Activated naive CD8-positive, alpha-beta T cell treated with anti-CD3 and anti-CD28 coated beads, Interleukin-2, amount 50 U/mL, for 24 hours (primary cell): ENCODE data around the gene SLC9C2.

Experiments
- ATAC-seq: fragments of 150-1000 bp; cut with Tn5 transposase; one replicate; pipeline ENCODE4 v1.10.0; 2021
- DNase-seq: peaks from one replicate; pipeline ENCODE4 v3.0.0; 2021
- H3K27ac Mint-ChIP-seq: one replicate; pipeline ENCODE4 v1.8.0; 2021; ENCODE audit warnings: mild to moderate bottlenecking, mixed read lengths
- H3K27me3 Mint-ChIP-seq: one replicate; pipeline ENCODE4 v1.8.0; 2021; ENCODE audit warnings: mixed read lengths
- H3K36me3 Mint-ChIP-seq: one replicate; pipeline ENCODE4 v1.8.0; 2021; ENCODE audit warnings: low read depth, mixed read lengths
- H3K4me1 Mint-ChIP-seq: one replicate; pipeline ENCODE4 v1.8.0; 2021; ENCODE audit warnings: mixed read lengths
- H3K4me3 Mint-ChIP-seq: one replicate; pipeline ENCODE4 v1.8.0; 2021; ENCODE audit warnings: mild to moderate bottlenecking, moderate library complexity, mixed read lengths
- H3K9me3 Mint-ChIP-seq: one replicate; pipeline ENCODE4 v1.8.0; 2021; ENCODE audit warnings: mixed read lengths

Gene SLC9C2

GRCh38 chr1:173561263-173561662, 41.6 kb downstream of the SLC9C2 start:
- H3K36me3 Mint-ChIP-seq: no peaks in the 10 kb centered on the region

GRCh38 chr1:173560285-173560880, 42.5 kb downstream of the SLC9C2 start:
- DNase-seq: no peak
- peaks cover 4% of the 10 kb centered on the region for H3K4me1 Mint-ChIP-seq
- no peaks in the 10 kb centered on the region for H3K27me3 Mint-ChIP-seq
- H3K4me3 Mint-ChIP-seq: no peak overlapping the region
- no peaks in the 10 kb centered on the region for H3K36me3 Mint-ChIP-seq
- no peak overlapping the region for H3K27ac Mint-ChIP-seq
- ATAC-seq: no peak
- H3K9me3 Mint-ChIP-seq: peaks cover 4% of the 10 kb centered on the region

More at GRCh38 chr1:173561263-173561662, 41.6 kb downstream of the SLC9C2 start:
- Mint-ChIP-seq H3K9me3 (peaks cover 4% of the 10 kb centered on the region), H3K27me3 (no peaks in the 10 kb centered on the region), H3K4me3 (no peak overlapping the region), H3K4me1 (peaks cover 4% of the 10 kb centered on the region), H3K27ac (no peak overlapping the region)
- DNase-seq (no peak), ATAC-seq (no peak)

GRCh38 chr1:173555651-173556305, 47.1 kb downstream of the SLC9C2 start:
- Mint-ChIP-seq H3K27ac (no peak overlapping the region), H3K27me3 (no peaks in the 10 kb centered on the region), H3K9me3 (no peaks in the 10 kb centered on the region), H3K4me3 (no peak overlapping the region), H3K4me1 (peaks cover 38% of the 10 kb centered on the region), H3K36me3 (no peaks in the 10 kb centered on the region)
- ATAC-seq (no peak), DNase-seq (no peak)

GRCh38 chr1:173554541-173555250, 48.2 kb downstream of the SLC9C2 start:
- H3K27me3 Mint-ChIP-seq: no peaks in the 10 kb centered on the region
- H3K4me1 Mint-ChIP-seq: peaks cover 46% of the 10 kb centered on the region
- H3K9me3 Mint-ChIP-seq: no peaks in the 10 kb centered on the region
- ATAC-seq: no peak
- H3K27ac Mint-ChIP-seq: no peak overlapping the region
- DNase-seq: no peak
- H3K4me3 Mint-ChIP-seq: no peak overlapping the region
- H3K36me3 Mint-ChIP-seq: no peaks in the 10 kb centered on the region

GRCh38 chr1:173554089-173554488, 48.8 kb downstream of the SLC9C2 start:
- Mint-ChIP-seq H3K27ac (no peak overlapping the region), H3K4me1 (peaks cover 50% of the 10 kb centered on the region), H3K4me3 (no peak overlapping the region), H3K27me3 (no peaks in the 10 kb centered on the region), H3K9me3 (no peaks in the 10 kb centered on the region), H3K36me3 (no peaks in the 10 kb centered on the region)
- DNase-seq: no peak
- no peak for ATAC-seq

GRCh38 chr1:173553312-173553711, 49.6 kb downstream of the SLC9C2 start:
- H3K27ac Mint-ChIP-seq: no peak overlapping the region
- no peaks in the 10 kb centered on the region for H3K9me3 Mint-ChIP-seq
- H3K4me1 Mint-ChIP-seq: peaks cover 52% of the 10 kb centered on the region
- no peaks in the 10 kb centered on the region for H3K27me3 Mint-ChIP-seq
- no peak for DNase-seq
- H3K4me3 Mint-ChIP-seq: no peak overlapping the region
- H3K36me3 Mint-ChIP-seq: no peaks in the 10 kb centered on the region
- no peak for ATAC-seq

- Mint-ChIP-seq H3K36me3 (no peaks in the 10 kb centered on the region), H3K4me3 (no peak overlapping the region), H3K9me3 (no peaks in the 10 kb centered on the region), H3K4me1 (peaks cover 50% of the 10 kb centered on the region), H3K27ac (no peak overlapping the region), H3K27me3 (no peaks in the 10 kb centered on the region)
- DNase-seq (no peak), ATAC-seq (no peak)
These were observed 51.2 kb downstream of the SLC9C2 start for GRCh38 chr1:173551699-173552098.

- DNase-seq (no peak), ATAC-seq (no peak)
- Mint-ChIP-seq H3K4me1 (peaks cover 48% of the 10 kb centered on the region), H3K27ac (no peak overlapping the region), H3K27me3 (no peaks in the 10 kb centered on the region), H3K36me3 (no peaks in the 10 kb centered on the region), H3K9me3 (peaks cover 5% of the 10 kb centered on the region), H3K4me3 (no peak overlapping the region)
These were observed 53.1 kb downstream of the SLC9C2 start for GRCh38 chr1:173549813-173550212.

GRCh38 chr1:173545688-173546087, 57.2 kb downstream of the SLC9C2 start:
- Mint-ChIP-seq H3K27ac (no peak overlapping the region), H3K4me1 (peaks cover 14% of the 10 kb centered on the region), H3K27me3 (no peaks in the 10 kb centered on the region), H3K36me3 (no peaks in the 10 kb centered on the region), H3K4me3 (no peak overlapping the region), H3K9me3 (peaks cover 11% of the 10 kb centered on the region)
- no peak for DNase-seq
- no peak for ATAC-seq

- DNase-seq: no peak
- H3K4me1 Mint-ChIP-seq: peaks cover 10% of the 10 kb centered on the region
- H3K27me3 Mint-ChIP-seq: no peaks in the 10 kb centered on the region
- no peak for ATAC-seq
- H3K4me3 Mint-ChIP-seq: no peak overlapping the region
- no peaks in the 10 kb centered on the region for H3K36me3 Mint-ChIP-seq
- H3K9me3 Mint-ChIP-seq: no peaks in the 10 kb centered on the region
- H3K27ac Mint-ChIP-seq: no peak overlapping the region
These were observed 66.6 kb downstream of the SLC9C2 start for GRCh38 chr1:173536223-173536622.

GRCh38 chr1:173532237-173532636, 70.6 kb downstream of the SLC9C2 start:
- no peak overlapping the region for H3K27ac Mint-ChIP-seq

GRCh38 chr1:173530795-173531693, 71.8 kb downstream of the SLC9C2 start:
- ATAC-seq: peak; percentile 52
- peaks cover 22% of the 10 kb centered on the region for H3K4me1 Mint-ChIP-seq
- no peaks in the 10 kb centered on the region for H3K27me3 Mint-ChIP-seq
- H3K9me3 Mint-ChIP-seq: no peaks in the 10 kb centered on the region
- no peak overlapping the region for H3K4me3 Mint-ChIP-seq
- DNase-seq: no peak
- H3K36me3 Mint-ChIP-seq: no peaks in the 10 kb centered on the region
- H3K27ac Mint-ChIP-seq: no peak overlapping the region

More at GRCh38 chr1:173532237-173532636, 70.6 kb downstream of the SLC9C2 start:
- H3K27me3 Mint-ChIP-seq: no peaks in the 10 kb centered on the region
- DNase-seq (no peak), ATAC-seq (no peak)
- H3K4me3 Mint-ChIP-seq: no peak overlapping the region
- no peaks in the 10 kb centered on the region for H3K9me3 Mint-ChIP-seq
- H3K36me3 Mint-ChIP-seq: no peaks in the 10 kb centered on the region
- peaks cover 19% of the 10 kb centered on the region for H3K4me1 Mint-ChIP-seq

- H3K9me3 Mint-ChIP-seq: no peaks in the 10 kb centered on the region
- peaks cover 22% of the 10 kb centered on the region for H3K4me1 Mint-ChIP-seq
- ATAC-seq: no peak
- no peak overlapping the region for H3K27ac Mint-ChIP-seq
- H3K36me3 Mint-ChIP-seq: no peaks in the 10 kb centered on the region
- H3K27me3 Mint-ChIP-seq: no peaks in the 10 kb centered on the region
- no peak for DNase-seq
- H3K4me3 Mint-ChIP-seq: no peak overlapping the region
These were observed 73.8 kb downstream of the SLC9C2 start for GRCh38 chr1:173529106-173529505.

- Mint-ChIP-seq H3K4me3 (no peak overlapping the region), H3K36me3 (no peaks in the 10 kb centered on the region), H3K9me3 (no peaks in the 10 kb centered on the region), H3K27ac (no peak overlapping the region), H3K27me3 (no peaks in the 10 kb centered on the region), H3K4me1 (peaks cover 20% of the 10 kb centered on the region)
- ATAC-seq (no peak), DNase-seq (no peak)
These were observed 75.6 kb downstream of the SLC9C2 start for GRCh38 chr1:173527151-173527826.
